Choroid plexus epithelial cell (primary cell): Measurements from ENCODE around the gene CRACR2B.
A peak's percentile ranks its signal among the peaks of the same experiment; 100 is the strongest.

Experiments used
- DNase-seq: peaks from one replicate; pipeline ENCODE4 v3.0.0-alpha.2; 2010; ENCODE audit warnings: low read depth
- H3K4me3 ChIP-seq: 2 replicates; pipeline ENCODE4 v1.5.1; 2011; ENCODE audit warnings: low read depth, mild to moderate bottlenecking, control low read depth, low read length, moderate library complexity
- TF ChIP-seq, protein P1 (sequence below): conservative IDR thresholded peaks from 2 replicates; pipeline ENCODE4 v1.5.1; 2011; ENCODE audit warnings: low read depth, mild to moderate bottlenecking, control low read depth, inconsistent platforms, low read length, moderate library complexity

CRACR2B gene

DNA sequence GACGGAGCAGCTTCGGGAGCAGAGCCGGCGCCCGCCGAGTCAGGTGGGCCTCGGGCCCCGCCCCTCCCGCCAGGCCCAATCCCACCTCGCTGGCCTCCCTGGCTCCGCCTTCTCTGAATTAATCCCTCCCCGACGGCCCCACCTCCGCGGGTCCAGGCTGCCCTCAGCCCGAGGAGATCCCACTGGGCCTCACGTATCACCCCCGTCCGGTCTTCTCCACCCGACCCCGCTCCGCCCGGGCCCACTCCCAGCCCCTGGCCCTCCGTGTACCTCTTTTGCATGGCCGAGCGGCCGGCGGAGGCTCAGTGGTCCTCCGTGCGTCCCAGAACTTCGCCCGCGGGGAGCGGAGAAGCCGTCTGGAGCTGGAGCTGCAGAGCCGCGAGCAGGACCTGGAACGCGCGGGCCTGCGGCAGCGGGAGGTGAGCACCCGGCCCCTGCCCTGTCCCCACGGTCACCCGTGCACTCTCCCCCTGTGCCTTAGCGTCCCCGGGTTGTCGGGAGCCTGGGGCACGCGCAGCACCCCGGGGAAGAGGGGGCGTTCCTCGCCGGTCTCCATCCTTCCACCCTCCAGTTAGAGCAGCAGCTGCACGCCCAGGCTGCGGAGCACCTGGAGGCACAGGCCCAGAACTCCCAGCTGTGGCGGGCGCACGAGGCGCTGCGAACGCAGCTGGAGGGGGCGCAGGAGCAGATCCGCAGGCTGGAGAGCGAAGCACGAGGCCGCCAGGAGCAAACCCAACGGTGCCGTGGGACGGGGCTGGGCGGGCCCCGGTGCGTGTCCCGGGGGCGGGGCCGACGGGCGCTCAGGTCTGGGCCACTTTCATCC, 2.8 kb downstream of the CRACR2B start:
- TF ChIP-seq, protein P1, sequence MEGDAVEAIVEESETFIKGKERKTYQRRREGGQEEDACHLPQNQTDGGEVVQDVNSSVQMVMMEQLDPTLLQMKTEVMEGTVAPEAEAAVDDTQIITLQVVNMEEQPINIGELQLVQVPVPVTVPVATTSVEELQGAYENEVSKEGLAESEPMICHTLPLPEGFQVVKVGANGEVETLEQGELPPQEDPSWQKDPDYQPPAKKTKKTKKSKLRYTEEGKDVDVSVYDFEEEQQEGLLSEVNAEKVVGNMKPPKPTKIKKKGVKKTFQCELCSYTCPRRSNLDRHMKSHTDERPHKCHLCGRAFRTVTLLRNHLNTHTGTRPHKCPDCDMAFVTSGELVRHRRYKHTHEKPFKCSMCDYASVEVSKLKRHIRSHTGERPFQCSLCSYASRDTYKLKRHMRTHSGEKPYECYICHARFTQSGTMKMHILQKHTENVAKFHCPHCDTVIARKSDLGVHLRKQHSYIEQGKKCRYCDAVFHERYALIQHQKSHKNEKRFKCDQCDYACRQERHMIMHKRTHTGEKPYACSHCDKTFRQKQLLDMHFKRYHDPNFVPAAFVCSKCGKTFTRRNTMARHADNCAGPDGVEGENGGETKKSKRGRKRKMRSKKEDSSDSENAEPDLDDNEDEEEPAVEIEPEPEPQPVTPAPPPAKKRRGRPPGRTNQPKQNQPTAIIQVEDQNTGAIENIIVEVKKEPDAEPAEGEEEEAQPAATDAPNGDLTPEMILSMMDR: no peak
- peak overlapping the region; percentile 52 for H3K4me3 ChIP-seq
- peak; percentile 78 for DNase-seq

DNA sequence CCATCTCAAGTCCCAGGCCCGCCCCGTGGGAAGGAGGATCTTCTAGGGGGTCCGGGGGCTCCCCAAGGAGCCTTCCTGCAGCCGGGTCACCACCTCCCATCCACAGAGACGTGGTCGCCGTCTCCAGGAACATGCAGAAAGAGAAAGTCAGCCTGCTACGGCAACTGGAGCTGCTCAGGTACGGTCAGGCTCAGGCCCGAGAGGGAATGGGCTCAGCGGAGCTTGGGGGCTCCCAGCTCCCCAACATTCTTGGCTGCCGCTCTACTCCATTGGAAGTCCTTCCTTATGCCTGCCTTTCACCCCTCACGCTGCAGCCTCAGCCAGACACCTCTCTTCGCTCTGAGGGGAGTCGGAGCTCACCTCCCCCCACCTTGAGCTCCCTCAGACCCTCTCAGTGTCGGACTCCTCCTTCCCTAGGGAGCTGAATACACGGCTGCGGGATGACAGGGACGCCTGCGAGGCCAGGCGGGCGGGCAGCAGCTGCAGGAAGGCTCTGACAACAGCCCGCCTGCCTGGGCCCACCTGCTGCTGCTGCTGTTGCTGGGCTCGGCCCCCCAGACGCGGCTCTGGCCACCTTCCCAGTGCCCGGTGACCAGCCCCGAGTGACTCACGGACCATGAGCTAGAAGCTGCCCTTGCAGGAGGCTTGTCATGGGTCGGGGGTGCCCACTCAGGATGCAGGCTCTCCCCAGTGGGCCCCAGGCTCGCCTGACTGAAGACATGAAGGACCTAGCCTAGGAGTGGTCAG, 3.6 kb downstream of the CRACR2B start:
- DNase-seq: peak; percentile 60
- no peak overlapping the region for H3K4me3 ChIP-seq
- TF ChIP-seq, protein P1: no peak

DNA sequence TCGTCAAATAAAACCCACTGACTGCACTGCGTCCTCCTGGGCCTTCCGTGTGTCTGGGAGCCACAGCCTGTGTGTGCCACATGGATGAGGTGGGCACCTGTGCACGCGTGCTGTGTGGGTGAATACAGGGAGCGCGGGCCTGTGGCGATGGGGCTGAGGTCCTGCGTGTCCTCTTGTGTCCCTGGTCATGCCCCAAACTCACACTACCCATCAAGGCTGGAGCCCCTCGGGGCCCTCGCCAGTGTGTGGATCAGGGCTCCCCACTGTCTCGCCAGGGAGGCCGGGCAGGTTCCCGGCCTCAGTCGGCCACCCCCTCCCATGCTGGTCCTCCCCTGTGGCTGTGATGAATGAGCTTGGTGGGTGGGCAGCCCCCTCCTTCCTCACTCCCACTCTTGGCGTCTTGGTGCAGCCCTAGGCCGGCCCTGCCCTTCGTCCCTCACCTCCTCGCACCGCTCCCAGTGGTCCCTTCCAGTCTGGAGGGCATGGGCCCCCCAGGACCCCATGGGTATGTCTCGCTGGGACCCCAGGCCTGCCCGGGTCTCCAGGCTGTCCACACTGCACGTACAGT, 4.3 kb downstream of the CRACR2B start:
- no peak for DNase-seq
- peak overlapping the region; percentile 59 for H3K4me3 ChIP-seq
- TF ChIP-seq, protein P1: no peak

DNA sequence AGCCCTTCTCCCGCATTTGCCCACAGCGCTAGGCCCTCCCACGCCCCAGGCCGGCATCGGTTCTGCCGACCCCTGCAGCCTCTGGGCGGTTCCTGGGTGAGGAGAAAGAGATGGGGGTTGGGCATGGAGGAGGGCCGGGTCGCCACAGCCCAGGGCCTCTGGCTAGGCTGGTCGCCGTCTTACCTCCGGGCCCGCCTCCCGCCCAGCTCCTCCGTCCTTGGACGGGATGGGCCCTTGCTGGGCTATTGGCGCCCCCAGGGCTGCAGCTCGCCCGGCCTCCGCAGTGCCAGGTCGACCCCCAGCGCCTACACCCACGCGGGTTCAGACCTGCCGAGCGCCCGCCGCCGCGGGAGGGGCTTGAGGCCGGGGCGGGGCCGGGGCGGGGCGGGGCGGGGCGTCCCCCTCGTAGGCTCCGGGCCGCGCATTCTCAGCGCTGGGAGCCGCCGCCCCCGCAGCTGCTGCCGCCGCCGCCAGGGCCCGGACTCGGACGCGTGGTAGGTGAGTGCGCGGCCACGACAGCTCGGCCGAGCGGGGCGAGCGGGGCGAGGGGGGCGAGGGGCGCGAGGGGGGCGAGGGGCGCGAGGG, 4.9 kb downstream of the CRACR2B start, which contains the start of gene CD151:
Gene CD151, plus strand, starts transcription at position 424 of the 585 bp plus-strand sequence. CDS start 3,118 bp downstream, outside the sequence.
- TF ChIP-seq, protein P1: no peak
- H3K4me3 ChIP-seq: peak within 1 kb of the TSS; percentile 72
- peak; percentile 52 for DNase-seq

DNA sequence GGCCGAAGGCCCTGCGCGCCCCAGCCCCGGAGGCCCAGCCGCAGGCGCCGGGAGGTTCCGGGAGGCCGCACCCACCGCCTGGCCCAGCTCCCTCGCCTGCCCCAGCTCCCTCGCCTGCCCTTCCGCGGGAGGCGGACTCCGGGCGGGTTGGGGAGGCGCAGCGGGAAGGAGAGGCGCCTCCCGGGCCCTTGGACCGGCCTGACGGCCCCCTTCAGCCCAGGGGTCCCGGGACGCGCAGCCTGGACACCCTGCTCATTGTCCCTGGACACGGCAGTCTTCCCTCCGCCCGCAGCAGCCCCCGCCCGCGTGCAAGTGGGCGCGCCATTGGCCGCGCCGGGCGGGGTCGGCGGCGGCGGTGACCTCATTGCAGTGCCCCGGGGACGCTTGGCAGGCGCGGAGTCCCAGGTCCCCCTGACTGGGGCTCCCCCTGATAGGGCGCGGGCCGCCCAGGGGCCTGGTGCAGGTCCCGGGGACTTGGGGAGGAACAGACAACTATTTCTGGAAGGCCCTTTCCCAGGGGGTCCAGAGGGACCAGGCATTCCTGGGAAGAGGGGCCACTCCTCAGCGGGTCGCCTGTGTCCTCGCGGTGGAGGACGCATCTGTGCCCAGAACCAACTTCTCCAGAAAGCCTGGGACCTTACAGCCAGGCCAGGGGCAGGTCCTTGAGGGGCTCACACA, 5.5 kb downstream of the CRACR2B start:
- TF ChIP-seq, protein P1: no peak
- H3K4me3 ChIP-seq: peak overlapping the region; percentile 72
- DNase-seq: peak; percentile 42

DNA sequence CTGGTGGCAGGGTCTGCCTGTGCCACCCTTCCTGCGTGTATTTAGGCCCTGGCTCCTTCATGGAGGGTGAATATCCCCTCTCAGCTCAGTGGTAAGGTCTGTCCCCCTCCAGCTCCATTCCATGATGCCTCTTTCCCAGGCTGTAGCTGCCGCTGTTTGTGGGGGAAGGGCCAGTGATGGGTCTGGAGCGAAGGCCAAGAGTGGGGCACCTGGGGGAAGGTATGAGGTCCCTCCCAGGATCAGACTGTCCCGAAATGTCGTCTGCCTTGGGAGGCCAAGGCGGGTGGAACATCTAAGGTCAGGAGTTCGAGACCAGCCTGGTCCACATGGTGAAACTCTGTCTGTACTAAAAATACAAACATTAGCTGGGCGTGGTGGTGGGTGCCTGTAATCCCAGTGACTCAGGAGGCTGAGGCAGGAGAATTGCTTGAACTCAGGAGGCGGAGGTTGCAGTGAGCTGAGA, 6.2 kb downstream of the CRACR2B start:
- H3K4me3 ChIP-seq: peak overlapping the region; percentile 72
- TF ChIP-seq, protein P1: no peak
- peak; percentile 31 for DNase-seq
